GM18502 (cell line): Measurements from ENCODE around the gene NOMO2.
"Not testable (repeated sequence)": the region's sequence is repeated elsewhere in the genome, so short reads cannot be mapped to it uniquely, and the experiment has no call there.

ENCODE experiments used
- ATAC-seq: cut with Tn5 transposase; IDR thresholded peaks from one replicate; pipeline ENCODE4 v1.9.1; 2021; ENCODE audit warnings: mild to moderate bottlenecking; ENCODE audit not compliant: unreplicated experiment, poor library complexity

Gene NOMO2

GRCh38 chr16:18382696-18383095, 179.2 kb downstream of the NOMO2 start:
- not testable (repeated sequence) for ATAC-seq
